Activated naive CD8-positive, alpha-beta T cell treated with anti-CD3 and anti-CD28 coated beads, Interleukin-2, amount 10 ng/mL, durations not matched to agents 7 days and 5 days (primary cell): ENCODE measurements around the gene NOTCH3. TPM values are rescaled to one million over a fixed set of nuclear protein-coding genes. Genes with fewer than 3 reads are reported as not detected.

Experiments used
- ATAC-seq: fragments of 150-1000 bp; cut with Tn5 transposase; one replicate; pipeline ENCODE4 v1.10.0; 2021; ENCODE audit warnings: low read depth, moderate library complexity
- POLR2A ChIA-PET: fragments of 350-600 bp; sonication (Branson Sonifier 250); formaldehyde crosslinking; loops from one replicate; lab custom pipeline; 2021; ENCODE audit warnings: antibody characterized with exemption; lab: Charles Lee
- DNase-seq: peaks from one replicate; pipeline ENCODE4 v3.0.0; 2021
- H3K27ac Mint-ChIP-seq: one replicate; pipeline ENCODE4 v1.8.0; 2022; ENCODE audit warnings: mild to moderate bottlenecking, mixed read lengths
- H3K27me3 Mint-ChIP-seq: one replicate; pipeline ENCODE4 v1.8.0; 2022; ENCODE audit warnings: mild to moderate bottlenecking, moderate library complexity, mixed read lengths
- H3K36me3 Mint-ChIP-seq: one replicate; pipeline ENCODE4 v1.8.0; 2021; ENCODE audit warnings: mild to moderate bottlenecking, mixed read lengths
- H3K4me1 Mint-ChIP-seq: one replicate; pipeline ENCODE4 v1.8.0; 2021; ENCODE audit warnings: mixed read lengths
- H3K4me3 Mint-ChIP-seq: one replicate; pipeline ENCODE4 v1.8.0; 2022; ENCODE audit warnings: mild to moderate bottlenecking, moderate library complexity, mixed read lengths
- H3K9me3 Mint-ChIP-seq: one replicate; pipeline ENCODE4 v1.8.0; 2021; ENCODE audit warnings: mixed read lengths
- total RNA-seq, 2 experiments: library from RNA; stranded (reverse); gene quantifications; one replicate each; pipeline ENCODE4 v1.2.3, GENCODE V29; 2021

NOTCH3 gene
- total RNA-seq, 2 experiments from 2014 or later, result 0.22 to 0.31 TPM

DNA sequence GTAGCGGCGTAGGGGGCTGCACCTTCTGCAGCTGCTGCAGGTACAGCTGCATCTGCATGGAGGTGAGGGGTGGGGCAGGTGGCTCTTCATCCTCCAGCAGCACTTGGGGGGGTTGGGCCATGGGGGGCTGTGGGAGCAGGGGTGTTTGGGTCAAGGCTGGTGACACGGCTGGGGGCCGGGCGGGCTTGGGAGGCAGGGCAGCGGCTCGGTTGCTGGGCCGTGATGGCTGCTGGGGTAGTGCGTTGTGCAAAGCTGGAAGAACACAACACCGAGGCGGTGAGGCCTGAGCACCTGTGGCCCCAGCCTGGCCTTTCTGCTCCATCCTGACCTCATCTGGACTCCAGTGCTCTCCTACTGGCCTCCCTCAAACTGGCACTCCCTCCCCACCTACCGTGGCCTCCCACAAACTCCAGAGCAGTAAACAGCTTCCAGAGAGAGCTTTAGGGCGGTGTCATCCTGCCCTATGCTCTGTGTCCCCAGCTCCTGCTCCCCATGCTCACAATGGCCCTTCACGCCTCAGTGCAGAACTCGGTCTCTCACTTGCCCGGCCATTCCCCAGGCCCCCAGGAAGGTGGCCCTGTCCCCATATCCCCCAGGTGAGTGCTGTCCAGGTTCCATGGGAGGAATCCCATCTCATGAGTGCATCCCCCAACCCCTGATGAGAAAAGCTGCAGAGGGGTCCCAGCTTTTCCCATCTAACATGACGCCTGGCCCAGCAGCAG is 42.6 kb upstream of the NOTCH3 start:
- POLR2A ChIA-PET, result no interaction called here
- Mint-ChIP-seq H3K4me1 (no peaks in the 10 kb centered on the region), H3K4me3 (no peak overlapping the region), H3K27me3 (no peaks in the 10 kb centered on the region), H3K36me3 (peaks cover 9% of the 10 kb centered on the region), H3K27ac (no peak overlapping the region), H3K9me3 (no peaks in the 10 kb centered on the region)
- DNase-seq (no peak), ATAC-seq (no peak)

DNA sequence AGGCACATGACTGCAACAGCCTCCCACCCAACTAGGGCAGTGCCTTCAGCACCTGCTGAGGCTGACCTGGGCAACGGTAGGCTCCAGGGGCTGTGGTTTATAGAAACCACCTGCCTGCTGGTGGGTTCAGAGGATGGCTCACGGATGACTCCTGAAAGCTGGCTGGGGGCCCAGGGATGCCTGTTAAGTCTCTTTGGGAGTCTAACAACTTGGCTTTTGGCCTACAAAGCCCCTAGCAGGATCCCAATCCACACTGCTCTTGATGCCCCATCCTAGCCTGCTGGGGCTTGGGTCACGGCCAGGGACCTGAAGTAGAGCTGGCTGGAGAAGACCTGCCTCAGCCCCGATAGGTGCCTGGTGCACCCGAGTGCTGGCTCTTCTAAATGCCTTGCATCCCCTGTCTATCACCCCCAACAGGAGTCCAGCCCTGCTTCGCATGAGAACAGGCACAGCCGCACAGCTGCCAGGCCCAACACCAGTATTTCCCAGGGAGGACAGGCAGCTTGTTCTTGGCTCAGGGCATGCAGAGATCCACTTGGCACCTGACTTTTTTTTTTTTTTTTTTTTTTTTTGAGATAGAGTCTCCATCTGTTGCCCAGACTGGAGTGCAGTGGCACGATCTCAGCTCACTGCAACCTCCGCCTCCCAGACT is 40.6 kb upstream of the NOTCH3 start:
- Mint-ChIP-seq H3K27me3 (no peaks in the 10 kb centered on the region), H3K4me3 (no peak overlapping the region), H3K9me3 (no peaks in the 10 kb centered on the region), H3K4me1 (no peaks in the 10 kb centered on the region), H3K36me3 (peaks cover 14% of the 10 kb centered on the region), H3K27ac (no peak overlapping the region)
- DNase-seq, result no peak
- POLR2A ChIA-PET, result interaction anchor here (0.6 kb wide), 1 partner anchor 223 kb away, joined by 4 read pairs; no protein-coding TSS in a partner anchor
- no peak for ATAC-seq

DNA sequence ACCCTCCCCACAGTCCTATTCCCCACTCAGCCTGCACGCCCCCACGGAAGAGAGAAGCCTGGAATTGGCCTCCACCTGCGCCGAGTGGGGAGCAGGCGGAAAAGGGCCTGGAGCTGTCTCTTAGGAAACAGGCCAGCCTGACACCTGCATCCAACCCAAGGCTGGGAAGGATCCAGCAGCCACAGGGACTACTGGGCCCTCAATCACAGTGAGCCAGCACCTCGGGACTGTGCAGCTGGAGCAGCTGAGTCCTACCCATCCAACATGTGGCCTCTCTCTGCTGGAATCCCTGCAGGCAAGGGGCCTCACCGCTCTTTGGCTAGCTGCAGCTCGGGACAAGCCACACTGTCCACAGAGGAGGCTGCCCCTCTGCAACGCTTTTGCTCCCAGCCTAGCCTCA is 39.7 kb upstream of the NOTCH3 start:
- Mint-ChIP-seq H3K27ac (no peak overlapping the region), H3K4me3 (no peak overlapping the region), H3K27me3 (no peaks in the 10 kb centered on the region), H3K36me3 (peaks cover 18% of the 10 kb centered on the region), H3K9me3 (no peaks in the 10 kb centered on the region), H3K4me1 (no peaks in the 10 kb centered on the region)
- DNase-seq, result no peak
- POLR2A ChIA-PET, result no interaction called here
- ATAC-seq, result no peak

DNA sequence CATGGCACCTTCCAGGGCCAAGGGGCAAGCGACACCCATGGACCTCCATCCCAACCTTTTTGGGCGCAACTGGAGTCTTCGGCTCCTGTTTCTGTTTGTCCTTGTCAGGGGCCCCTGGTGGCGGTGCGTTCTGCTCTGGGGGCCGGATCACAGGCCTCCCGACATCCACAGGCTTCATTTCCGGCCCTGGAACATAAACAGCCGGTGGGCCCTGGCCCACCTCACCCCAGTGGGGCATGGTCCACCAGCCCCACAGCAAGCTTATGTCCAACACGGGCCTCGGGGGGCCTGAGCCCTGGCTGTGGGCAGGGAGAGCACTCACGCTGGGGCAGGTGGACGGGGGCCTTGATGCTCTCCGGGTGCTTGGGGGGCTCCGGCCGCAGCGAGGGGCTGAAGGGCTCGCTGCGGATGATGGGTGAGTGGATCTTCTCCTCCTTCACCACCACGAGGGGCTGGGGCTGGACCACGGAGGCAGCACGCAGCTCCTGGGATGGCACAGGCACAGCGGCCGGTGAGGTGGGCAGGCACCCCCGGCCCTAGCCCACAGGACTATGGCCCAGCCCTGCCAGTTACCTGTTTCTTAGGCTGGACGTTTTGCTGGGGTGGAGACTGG is 38.6 kb upstream of the NOTCH3 start:
- ATAC-seq (no peak), DNase-seq (no peak)
- H3K27me3 Mint-ChIP-seq, result no peaks in the 10 kb centered on the region
- H3K36me3 Mint-ChIP-seq, result peaks cover 21% of the 10 kb centered on the region
- POLR2A ChIA-PET, result no interaction called here
- H3K9me3 Mint-ChIP-seq, result no peaks in the 10 kb centered on the region
- no peak overlapping the region for H3K27ac Mint-ChIP-seq
- no peak overlapping the region for H3K4me3 Mint-ChIP-seq
- H3K4me1 Mint-ChIP-seq, result no peaks in the 10 kb centered on the region

DNA sequence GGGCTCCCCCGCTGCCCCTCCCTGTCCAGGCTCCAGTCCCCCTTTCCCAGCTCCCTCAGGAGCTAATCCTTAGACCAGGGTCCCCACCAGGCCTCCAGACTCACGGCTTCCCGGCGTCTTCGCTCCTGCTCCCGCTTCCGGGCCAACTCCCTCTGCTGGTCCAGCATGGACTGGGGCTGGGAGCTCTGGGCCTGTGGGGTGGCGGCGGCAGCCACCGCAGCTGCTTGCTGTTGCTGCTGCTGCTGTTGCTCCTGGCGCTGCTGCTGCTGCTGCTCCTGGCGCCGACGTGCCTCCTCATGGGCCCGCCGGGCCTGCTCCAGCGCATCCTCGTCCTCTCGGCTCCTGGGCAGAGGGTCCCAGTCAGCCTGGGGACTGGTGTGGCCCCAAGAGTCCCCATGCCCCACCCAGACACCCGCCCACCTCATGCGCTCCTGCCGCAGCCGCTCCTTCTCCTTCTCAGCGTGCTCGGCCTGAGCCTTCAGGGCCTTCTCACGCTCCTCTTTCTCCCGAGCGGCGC is 37.9 kb upstream of the NOTCH3 start:
- ATAC-seq, result no peak
- Mint-ChIP-seq H3K27ac (no peak overlapping the region), H3K4me3 (no peak overlapping the region), H3K36me3 (peaks cover 20% of the 10 kb centered on the region), H3K9me3 (no peaks in the 10 kb centered on the region), H3K4me1 (no peaks in the 10 kb centered on the region), H3K27me3 (no peaks in the 10 kb centered on the region)
- POLR2A ChIA-PET, result no interaction called here
- no peak for DNase-seq

DNA sequence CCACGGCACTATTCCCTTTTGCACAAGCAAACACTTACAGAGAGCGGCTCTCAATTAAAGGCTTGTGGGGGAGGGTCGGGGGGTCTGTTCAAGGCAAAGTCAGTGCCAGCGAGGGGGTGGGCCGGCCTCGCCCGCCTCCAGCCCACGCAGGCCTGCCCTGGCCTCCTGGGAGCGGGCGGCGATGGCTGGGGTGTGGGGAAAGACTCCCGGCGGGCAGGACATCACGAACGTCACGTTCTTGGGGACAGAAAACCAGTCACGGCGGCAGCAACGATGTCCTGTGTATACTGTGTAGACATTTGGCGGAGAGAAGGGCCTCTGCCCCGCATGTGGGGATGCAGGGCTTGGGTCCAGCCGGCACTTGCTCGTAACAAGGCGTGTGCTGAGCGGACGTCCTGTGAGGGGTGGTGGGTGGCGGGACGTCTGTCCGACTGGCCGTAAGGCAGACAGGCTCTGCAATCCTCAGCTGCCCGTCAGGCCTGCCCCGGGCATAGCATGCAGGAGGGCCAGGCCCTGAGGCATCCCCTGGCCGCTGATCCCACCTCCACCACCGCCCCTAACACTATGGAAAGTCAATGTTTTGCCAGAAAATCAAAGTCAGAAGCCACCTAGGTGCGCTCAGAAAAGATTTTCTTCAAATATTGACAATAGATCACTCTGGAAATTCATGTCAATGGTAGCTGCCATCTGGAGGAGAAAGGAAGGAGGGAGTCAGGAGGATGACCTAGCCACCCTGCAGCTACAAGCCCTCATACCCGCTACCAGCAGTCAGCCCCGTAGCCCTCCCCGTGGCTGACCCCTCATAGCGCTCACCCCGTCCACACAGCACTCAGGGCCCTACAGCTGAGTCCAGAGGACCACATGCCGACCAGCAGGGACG is 37.2 kb upstream of the NOTCH3 start:
- H3K27ac Mint-ChIP-seq, result no peak overlapping the region
- POLR2A ChIA-PET, result no interaction called here
- no peaks in the 10 kb centered on the region for H3K9me3 Mint-ChIP-seq
- peaks cover 5% of the 10 kb centered on the region for H3K27me3 Mint-ChIP-seq
- H3K4me3 Mint-ChIP-seq, result no peak overlapping the region
- H3K36me3 Mint-ChIP-seq, result peaks cover 17% of the 10 kb centered on the region
- no peaks in the 10 kb centered on the region for H3K4me1 Mint-ChIP-seq
- no peak for ATAC-seq
- no peak for DNase-seq

DNA sequence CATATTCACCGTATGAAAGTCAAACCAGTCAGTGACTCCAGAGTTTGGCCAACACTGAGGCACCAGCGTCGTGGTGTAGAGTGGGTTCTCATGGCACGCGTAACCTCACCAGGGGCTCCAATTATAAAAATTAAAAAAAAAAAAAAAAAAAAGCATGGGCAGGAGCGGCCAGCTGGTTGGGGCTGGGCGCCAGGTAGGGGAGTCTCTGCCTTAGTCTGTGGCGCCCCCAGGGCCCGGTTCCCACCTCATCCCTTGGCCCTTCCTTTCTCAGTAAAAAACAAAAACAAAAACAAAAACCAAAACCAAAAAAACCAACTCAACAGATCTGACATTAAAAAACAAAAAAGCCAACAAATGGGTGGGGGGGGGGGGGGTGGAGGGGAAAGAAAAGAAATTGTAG is 36.1 kb upstream of the NOTCH3 start:
- POLR2A ChIA-PET, result no interaction called here
- no peak for ATAC-seq
- DNase-seq, result no peak
- H3K4me1 Mint-ChIP-seq, result peaks cover 4% of the 10 kb centered on the region
- peaks cover 17% of the 10 kb centered on the region for H3K36me3 Mint-ChIP-seq
- H3K27ac Mint-ChIP-seq, result no peak overlapping the region
- H3K9me3 Mint-ChIP-seq, result no peaks in the 10 kb centered on the region
- no peak overlapping the region for H3K4me3 Mint-ChIP-seq
- peaks cover 14% of the 10 kb centered on the region for H3K27me3 Mint-ChIP-seq

DNA sequence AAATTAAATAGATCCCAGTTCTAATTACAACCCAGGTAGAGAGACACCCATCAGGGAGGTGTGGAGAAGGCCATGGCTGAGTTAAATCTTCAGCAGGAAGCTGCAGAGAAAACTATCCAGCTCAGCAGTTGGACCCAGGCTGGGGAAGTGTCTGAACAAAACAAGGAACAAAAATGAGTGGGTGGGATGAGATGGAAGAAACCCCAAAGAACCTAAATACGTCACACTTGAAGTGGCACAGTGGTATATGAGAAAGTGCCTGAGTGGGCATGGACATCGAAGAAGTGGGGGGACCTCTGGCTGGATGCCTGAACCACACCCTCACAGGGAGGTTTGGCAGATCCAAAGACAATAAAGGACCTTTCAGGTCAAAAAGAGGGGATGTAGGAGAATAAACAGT is 35.0 kb upstream of the NOTCH3 start:
- POLR2A ChIA-PET, result no interaction called here
- Mint-ChIP-seq H3K36me3 (peaks cover 18% of the 10 kb centered on the region), H3K4me3 (no peak overlapping the region), H3K9me3 (no peaks in the 10 kb centered on the region), H3K4me1 (peaks cover 4% of the 10 kb centered on the region), H3K27me3 (peaks cover 23% of the 10 kb centered on the region), H3K27ac (peak overlapping the region; percentile 10)
- no peak for DNase-seq
- ATAC-seq, result no peak

DNA sequence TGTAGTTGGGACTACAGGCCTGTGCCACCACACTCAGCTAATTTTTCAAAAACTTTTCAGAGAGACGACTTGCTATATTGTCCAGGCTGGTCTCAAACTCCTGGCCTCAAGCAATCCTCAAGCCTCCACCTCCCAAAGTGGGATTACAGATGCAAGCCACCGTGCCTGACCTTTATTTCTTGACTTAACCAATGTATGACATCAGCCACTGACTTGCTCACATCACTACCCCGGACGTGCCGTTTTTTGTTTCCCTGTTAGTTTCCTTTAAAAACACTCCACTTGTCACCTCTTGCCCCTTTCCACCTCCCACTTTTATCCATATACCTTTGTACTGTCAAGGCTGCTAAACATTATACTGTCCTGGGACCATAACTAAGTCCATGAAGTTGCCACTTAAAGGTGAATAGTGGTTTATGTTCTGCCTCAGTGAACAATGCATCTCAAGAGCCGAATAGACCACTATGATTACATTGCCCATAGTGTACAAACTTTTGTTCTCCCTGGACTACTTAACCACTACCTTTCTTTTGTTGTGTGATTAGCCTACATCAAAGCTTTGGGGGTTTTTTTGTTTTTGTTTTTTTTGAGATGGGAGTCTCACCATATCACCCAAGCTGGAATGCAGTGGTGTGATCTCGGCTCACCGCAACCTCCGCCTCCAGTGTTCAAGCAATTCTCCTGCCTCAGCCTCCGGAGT is 33.8 kb upstream of the NOTCH3 start:
- H3K9me3 Mint-ChIP-seq, result no peaks in the 10 kb centered on the region
- H3K36me3 Mint-ChIP-seq, result peaks cover 18% of the 10 kb centered on the region
- no peak overlapping the region for H3K27ac Mint-ChIP-seq
- peaks cover 29% of the 10 kb centered on the region for H3K27me3 Mint-ChIP-seq
- DNase-seq (no peak), ATAC-seq (no peak)
- POLR2A ChIA-PET, result no interaction called here
- peaks cover 4% of the 10 kb centered on the region for H3K4me1 Mint-ChIP-seq
- no peak overlapping the region for H3K4me3 Mint-ChIP-seq

DNA sequence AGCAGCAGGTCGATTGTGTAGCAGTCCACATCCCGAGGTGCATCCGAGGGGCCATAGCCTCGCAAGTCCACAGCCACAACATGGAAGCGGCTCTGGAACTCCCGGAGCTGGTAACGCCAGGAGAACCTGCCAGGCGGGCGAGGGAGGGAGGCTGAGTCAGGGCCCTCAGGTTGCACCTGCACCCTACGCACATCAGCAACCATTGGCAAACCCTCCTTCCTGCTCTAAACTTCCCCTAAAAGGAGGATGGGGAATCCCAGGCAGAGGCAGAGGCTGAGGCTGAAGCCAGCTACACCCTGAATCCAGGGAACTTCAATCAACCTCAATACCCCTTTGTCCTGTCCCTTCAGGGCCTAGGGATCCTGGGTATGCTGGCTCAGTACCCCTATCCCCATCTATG is 30.5 kb upstream of the NOTCH3 start:
- Mint-ChIP-seq H3K36me3 (peaks cover 11% of the 10 kb centered on the region), H3K4me3 (no peak overlapping the region), H3K27ac (no peak overlapping the region), H3K4me1 (peaks cover 4% of the 10 kb centered on the region), H3K9me3 (no peaks in the 10 kb centered on the region), H3K27me3 (peaks cover 29% of the 10 kb centered on the region)
- POLR2A ChIA-PET, result no interaction called here
- ATAC-seq, result no peak
- no peak for DNase-seq

DNA sequence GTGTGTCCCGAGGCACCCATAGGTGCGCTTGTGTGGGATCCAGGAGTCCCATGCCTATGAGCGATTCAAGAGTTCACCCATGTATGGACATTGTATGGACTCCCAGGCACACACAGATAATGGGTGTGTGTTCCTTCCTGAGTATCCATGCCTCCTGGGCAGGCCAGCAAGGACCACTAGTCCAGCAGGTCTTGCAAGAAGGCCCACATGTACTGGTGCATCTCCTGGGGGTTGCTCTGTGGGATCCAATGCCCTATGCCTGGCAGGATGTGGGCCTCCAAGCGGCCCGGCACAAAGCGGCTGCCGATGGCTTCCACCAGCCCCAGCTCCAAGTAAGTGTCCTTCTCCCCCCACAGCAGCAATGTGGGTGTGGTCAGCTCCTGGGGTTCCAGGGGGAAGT is 26.5 kb upstream of the NOTCH3 start:
- Mint-ChIP-seq H3K27ac (no peak overlapping the region), H3K9me3 (no peaks in the 10 kb centered on the region), H3K27me3 (peaks cover 36% of the 10 kb centered on the region), H3K4me1 (peaks cover 12% of the 10 kb centered on the region), H3K36me3 (peaks cover 1% of the 10 kb centered on the region), H3K4me3 (no peak overlapping the region)
- DNase-seq (no peak), ATAC-seq (no peak)
- POLR2A ChIA-PET, result no interaction called here

DNA sequence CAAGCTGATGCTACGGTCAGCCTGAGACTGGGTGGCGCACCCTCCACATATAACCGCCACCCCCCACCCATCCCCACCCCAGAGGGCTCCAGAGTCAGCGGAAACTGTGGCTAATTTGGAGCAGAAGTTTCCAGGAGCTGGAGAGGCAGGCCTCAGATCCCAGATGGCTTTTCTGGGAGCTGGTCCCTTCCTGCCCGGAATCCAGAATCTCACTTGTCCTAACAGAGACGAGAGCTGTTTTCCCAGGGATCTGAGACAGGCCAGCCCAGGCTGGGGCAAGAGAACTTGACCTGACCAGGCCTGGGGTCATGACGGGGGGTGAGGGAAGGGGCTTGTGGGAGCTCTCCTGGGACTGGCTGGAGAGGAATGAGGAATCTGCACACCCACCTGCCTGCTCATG is 25.0 kb upstream of the NOTCH3 start:
- ATAC-seq (no peak), DNase-seq (no peak)
- POLR2A ChIA-PET, result interaction anchor here (0.5 kb wide), 1 partner anchor 67 kb away, joined by 3 read pairs; no protein-coding TSS in a partner anchor
- H3K36me3 Mint-ChIP-seq, result no peaks in the 10 kb centered on the region
- no peak overlapping the region for H3K4me3 Mint-ChIP-seq
- H3K4me1 Mint-ChIP-seq, result peaks cover 10% of the 10 kb centered on the region
- no peak overlapping the region for H3K27ac Mint-ChIP-seq
- no peaks in the 10 kb centered on the region for H3K9me3 Mint-ChIP-seq
- H3K27me3 Mint-ChIP-seq, result peaks cover 31% of the 10 kb centered on the region
